NCI-H1436 treated with DMSO at 0.1 percent for 48 hours (cell line): Measurements from ENCODE around the gene ARHGAP25.

ENCODE experiments used
- DNase-seq: peaks from one replicate; lab custom pipeline; 2025; lab: John Stamatoyannopoulos, UW

Gene ARHGAP25

DNA sequence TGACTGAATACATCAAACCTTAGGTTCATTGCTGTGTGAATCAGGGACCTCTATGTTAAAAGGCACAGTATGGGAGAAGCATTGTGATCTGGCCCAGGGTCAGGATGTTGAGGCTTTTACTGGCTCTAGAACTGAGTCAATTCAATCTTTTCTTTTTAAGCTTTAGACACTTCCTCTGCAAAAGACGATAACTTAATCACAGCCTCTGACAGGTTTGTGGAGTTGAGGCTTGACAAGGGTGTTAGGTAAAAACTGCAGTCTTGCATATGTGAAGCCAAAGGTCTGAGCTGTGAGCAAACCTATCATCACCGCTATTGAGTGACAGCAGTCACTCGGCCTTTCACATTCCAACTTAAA, 17.3 kb upstream of the ARHGAP25 start:
- no peak for DNase-seq

DNA sequence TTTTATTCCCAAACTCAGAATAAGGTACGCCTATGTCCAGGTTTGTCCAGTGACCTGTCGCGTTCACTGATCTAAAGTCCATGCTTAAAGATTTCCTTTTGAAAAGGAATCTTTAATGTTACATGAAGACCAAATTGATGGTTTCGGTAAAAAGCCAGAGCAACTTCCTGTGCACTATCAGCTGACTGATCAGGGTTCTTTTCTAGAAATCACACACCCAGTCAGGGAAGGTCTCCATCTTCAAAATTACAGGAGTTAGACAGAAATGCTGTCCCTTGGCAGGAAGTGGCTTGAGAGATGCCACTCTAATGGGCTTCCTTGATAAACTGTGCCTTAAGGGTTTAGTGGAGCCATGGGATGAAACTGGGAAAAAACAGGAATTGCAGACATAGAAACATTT, 14.7 kb upstream of the ARHGAP25 start:
- no peak for DNase-seq

DNA sequence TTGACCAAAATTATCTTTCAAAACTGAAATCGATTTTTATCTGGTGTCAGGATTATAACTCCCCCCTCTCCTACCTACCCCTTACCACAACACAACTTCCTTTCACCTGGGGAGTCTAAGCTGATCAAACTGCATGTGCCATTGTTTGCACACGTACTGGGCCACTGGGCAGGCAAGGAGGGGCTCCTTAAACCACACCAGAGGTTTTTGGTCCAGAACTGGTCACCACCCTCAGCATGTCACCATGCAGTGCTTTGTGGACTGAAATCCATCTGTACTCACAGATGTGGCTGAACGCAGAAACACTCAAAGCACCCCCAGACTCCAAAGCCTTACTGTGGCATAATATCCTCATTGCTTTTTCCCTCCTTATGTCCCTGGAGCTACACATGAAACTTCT, 13.9 kb upstream of the ARHGAP25 start:
- DNase-seq: no peak

DNA sequence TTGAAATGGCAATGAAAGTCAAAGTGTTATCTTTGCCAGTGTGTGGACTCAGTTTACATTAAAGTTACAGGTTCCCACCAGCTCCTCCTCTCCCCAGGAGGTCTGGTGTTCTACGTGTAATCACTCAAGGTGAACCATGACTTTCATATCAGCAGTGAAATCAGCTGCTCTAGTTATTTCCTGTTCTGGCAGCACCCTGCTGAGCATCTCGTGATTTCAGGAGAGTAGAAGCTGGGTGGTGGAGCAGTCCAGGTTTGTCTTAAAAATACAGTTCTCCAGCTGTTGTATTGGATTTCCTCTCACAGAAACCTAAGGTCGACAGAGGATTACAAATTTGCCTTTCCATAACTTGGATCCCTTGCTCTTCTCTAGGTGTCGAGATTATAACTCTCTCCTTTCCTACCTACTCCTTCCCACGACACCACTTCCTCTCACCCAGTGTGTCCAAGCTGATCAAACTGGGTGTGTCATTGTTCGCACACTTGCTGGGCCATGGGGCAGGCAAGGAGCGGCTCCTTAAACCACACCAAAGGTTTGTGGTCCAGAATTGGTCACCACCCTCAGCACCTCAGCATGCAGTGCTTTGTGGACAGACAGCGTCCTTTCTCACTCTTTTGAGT, 13.0 kb upstream of the ARHGAP25 start:
- no peak for DNase-seq

DNA sequence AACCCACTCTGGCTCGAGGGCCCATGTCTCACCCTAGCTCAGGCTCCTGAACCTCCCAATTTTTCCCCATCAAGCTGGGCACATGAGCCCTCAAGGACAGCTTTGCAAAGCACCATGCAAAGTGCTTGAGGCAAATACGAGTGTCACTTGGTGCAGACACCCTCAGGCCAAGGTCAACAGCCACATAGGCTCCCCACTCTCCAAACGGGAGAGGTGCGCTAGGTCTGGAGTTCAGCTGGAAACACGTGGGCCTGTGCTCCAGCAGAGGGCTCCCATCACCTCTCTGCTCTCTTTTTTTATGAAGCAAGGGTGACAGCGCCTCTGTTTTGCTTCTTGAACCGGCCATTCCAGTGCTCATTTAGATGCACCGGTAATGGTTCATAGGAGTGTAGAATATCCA, 11.9 kb upstream of the ARHGAP25 start:
- no peak for DNase-seq

DNA sequence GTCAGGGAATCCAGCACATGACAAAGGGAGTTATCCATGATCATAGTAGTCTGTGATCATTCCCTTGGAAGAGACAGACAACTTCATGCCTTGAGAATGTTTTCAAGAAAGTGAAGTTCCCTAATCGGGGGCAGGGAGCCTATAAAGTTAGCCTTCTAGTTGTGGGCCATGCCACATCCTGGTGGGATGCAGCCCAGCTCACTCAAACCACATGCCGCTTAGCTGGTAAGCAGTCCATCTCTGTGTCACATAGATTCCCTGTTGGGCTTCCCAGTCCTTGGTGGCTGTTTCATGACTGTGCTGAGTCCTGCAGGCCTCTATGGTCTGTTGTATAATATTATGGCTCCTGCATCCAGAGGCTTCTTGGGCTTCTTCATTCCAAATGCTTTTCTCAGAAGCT, 11.4 kb upstream of the ARHGAP25 start:
- DNase-seq: no peak

DNA sequence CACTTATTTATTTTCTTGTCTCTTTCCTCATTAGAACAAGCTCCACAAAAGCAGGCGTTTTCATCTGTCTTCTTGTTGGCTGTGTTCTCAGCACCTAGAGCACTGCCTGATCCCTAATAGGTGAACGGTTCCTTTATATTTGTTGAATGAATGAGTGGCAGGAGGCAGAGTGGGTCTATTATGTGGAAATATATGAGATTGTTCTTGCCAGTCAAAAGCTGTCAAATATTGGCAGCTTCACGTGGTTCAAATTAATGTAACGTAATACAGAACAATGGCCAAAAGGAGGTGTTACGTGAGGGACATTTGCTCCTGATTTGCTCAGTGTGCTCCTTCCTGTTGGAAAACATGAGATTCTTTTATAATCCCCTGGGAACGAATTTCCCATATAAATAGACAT, 8.5 kb upstream of the ARHGAP25 start:
- DNase-seq: no peak

DNA sequence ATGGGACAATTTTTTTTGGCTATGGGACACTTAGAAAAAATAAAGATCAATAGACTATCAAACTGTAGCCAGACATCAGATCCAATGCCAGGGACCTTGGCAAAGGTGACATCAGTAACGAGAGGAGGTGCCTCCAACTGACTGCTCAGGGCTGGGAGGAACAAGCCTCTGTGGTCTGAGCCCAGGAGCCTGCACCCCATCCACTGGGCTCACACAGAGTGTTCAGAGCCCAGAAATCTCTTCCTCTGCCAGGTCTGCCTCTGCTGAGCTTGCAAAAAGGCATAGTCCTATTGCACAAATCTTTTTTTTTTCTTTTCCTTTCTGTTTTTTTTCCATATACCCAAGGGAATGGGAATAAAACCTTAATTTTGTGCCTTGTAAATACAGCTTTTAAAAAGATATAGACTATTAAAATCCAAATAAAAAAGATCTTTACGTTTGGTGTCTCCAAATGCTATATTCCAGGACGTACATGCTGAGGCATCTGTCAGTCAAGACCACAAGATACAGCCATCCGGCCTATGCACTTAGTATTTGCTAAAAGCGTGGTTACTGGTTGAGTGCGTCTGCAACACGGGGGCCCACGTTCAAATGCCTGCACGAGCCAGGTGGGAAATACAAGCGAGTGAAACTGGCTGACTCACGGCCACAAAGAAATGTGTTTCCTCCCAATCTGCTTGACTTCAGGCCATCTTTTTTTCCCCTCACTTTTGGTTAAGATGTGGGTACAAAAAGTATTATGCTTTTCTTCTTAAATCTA, 7.8 kb upstream of the ARHGAP25 start:
- no peak for DNase-seq

DNA sequence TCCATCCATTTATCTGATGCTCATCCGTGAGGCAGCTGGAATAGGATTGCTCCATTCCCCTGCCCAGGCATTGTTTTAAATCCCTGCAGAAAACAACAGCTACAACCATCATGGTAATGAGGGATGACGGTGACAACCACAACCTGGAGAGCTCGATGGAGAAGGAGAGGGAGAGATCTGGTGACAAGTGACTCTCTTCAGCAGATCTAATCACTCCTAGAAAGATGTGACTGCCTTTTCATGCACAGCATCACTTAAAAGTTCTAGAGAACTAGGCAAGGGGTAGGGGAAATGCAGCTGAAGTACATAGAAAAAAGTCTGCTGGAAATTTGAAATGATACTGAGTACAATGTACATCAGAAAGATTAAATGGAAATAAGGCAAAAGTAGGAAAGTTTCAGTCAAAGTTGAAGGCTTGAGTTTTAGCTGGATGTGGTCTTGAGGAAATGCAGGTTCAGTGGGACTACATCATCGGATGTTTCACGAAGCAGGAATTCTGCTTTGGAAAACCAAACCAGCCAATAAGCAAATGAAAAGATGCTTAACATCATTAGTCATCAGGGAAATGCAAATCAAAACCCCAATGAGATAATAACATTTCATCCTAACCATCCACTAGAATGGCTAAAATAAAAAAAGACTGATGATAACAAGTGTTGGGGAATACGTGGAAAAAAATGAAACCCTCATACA, 6.8 kb upstream of the ARHGAP25 start:
- no peak for DNase-seq

DNA sequence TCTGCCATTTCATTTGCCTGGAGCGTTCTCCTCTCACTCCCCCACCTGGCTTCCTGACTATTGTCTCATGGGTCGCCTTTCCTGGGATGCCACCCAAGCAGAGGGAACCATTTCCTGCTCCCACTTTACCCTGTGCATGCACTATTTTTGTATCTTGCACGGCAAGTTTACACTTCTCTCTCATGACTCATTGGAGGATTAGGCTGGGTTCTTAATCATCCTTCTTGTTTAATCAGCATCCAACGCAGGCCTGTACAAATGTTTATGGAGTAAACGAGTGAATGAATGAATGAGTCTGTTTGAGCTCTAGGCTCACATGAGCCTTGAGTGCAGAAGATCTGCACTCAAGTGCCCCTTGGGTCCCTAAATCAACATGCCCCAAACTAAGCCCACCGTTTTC, 3.8 kb upstream of the ARHGAP25 start:
- DNase-seq: no peak

DNA sequence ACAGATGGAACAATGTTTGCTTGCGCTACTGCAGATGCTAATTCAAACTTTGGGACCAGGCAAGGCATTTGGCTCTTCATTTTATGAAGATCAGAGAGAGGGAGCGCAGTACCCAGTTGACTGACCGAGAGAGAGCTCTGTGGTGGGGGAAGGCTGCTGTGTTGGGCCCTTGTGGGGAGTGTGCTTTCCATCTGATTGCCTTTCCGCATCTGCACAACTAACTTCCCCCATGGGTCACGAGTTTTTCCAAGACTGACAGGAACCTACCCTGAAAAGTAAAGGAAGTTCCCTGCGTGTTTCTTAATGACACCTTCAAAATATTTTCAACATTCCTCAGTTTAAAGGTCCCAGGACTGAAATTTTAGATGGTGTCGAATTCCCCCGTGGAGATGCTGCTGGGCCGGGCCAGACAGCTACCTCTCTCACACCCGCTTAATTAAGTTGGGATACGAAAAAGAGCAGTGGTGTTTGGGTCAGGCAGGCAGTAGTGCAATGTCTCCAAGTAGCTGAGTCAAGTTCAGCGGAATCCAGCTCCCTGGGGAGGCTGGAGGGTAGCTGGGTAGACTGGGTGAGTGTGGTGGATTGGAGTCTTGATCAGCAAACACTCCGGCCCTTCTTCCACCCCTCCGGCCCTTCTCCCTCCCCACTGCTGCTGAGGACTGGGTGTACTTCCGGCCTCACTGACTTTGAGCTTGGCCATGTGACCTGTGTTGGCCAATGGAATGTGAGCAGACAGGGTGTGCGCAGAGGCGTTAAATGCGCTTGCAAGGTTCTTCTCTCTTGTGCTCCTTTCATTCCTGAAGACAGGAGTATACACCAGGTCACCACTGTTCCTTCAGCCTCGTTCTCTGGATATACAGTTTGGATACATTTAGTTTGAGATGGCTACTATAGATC, 2.3 kb upstream of the ARHGAP25 start:
- no peak for DNase-seq

DNA sequence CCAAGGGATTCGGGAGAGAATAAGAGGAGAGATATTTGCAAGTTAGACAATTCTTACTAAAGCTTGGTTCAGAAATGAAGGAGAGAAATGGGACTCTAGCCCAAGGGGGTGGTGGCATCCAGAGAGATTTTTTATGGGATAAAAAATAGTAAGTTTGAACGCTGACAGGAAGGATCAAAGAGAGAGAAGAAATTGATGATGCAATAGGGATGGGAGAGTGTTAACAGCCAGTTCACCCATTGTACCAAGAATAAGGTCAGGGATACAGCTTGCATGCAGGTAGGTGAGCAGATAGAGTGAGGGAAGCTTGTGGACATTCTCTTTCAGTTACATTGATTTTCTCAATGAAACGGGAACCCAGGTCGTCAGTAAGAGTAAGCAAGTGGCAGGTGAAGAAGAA, 1.2 kb upstream of the ARHGAP25 start:
- no peak for DNase-seq

DNA sequence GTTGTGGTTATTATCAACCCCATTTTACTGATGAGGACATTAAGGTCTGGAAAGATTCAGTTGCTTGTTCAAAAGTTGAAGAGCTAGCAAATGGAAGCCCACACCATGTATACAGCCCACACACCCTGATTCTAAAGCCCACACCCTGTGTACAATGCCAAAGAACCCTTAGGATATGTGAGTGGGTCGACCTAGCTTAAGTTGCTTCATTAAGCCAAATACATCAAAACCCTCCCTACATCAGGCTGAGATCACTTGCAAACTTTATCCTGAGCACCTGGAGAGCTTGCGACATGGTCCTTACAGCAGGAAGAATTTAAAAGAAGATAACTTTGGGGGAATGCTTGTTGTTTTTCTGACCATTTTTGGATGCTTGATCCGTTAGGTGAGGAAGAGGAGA, 435 bp upstream of the ARHGAP25 start:
- no peak for DNase-seq

DNA sequence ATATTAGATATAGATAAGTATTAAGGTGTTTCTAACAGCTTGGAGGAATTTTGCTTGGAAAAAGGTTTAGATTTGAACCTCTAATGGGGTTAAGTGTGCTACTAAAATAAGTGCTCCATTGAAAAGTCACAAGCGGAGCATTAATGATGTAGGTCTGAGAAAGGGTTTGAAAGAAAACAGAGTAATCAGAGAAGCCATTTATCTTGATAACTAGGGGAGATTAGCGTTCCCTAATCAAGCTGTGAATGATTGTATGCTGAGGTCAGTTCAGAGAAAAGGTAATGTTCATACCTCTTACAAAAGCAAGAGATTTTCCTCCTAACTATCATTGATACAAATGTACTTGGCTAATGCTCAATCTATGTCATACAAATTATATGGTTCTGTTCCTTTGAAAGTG, 1.5 kb downstream of the ARHGAP25 start:
- no peak for DNase-seq

DNA sequence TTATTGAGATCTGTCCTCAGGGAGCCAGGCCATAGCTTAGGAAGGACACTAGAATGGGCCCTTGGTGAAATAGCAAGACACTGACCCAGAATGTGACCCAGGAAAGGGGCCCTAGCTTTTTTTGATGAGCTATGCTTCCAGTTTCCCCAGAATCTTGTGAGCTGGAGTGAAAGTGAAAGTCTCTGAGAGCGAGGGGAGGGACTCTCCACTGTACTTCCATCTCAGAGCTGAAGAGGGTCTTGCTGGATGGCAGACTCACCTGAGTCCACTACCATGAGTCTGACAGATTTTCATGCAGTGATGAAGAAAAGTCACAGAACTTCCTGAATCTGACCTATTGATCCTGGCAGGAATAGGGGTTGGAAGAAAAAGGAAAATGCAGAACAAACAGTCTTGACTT, 3.1 kb downstream of the ARHGAP25 start:
- no peak for DNase-seq

DNA sequence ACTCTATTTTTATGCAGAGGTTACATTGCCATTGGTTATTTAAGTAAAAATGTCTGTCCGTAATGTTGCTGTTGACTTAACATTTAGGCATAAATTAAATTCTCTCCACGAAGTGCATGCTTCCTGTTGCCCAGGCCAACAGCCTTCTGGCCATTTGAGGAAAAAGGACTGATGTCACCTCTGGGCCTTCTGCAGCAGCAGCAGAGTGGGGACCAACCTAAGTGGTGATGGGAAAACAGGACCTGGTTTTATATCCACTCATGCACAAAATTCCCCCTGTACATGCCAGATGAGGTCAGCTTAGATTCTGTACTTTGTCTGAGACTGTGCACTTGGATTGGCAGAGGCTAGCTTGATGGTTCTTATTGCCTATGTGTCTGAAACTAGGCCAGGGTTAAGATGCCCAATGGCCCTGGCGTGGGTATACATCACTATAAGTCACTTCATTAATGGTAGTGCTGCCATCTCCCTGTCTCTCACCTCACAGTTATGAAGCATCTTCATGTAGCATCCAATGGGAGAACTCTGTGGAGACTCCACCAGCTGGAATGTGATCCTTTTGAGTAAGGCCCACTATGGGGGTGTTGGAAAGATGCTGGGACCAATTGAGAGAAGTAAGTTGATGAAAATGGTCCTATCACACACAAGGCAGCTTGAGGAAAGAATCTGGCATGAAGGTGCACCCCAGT, 4.4 kb downstream of the ARHGAP25 start:
- no peak for DNase-seq

DNA sequence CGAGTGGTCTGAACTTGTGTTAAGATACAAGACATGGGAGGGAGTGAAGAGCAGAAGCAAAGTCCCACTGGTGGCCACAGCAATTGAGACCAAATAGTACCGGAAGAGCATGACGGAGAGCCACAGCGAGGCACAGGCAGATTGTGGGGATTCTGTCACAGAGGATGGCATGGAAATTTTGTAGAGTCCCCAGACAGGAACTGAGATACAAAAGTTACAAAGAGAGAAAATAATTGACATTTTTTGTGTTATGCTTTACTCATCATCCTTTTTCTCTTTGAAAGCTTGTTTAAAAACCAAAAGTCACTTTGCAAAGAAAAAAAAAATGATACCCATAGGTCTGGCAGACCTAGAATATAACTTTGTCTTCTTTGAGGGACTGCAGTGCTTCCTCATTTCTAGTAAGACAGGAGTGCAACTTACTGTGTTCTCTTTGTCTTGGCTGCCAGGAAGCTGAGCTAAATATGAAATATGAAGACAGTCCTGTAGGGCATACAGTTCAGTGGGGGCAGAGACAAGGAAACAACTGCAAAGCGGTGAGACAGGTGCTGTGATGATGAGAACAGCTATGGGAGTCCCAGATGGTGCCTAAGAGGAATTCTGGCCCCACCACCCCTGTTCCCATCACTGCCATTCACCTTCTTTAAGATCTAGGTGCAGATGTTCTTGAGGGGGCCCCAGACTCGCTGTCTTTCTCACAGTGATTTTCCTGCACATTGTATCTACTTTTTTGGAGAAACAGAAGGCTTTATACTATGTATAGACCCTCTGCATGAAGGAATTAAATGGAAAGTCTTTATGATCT, 5.2 kb downstream of the ARHGAP25 start:
- no peak for DNase-seq

DNA sequence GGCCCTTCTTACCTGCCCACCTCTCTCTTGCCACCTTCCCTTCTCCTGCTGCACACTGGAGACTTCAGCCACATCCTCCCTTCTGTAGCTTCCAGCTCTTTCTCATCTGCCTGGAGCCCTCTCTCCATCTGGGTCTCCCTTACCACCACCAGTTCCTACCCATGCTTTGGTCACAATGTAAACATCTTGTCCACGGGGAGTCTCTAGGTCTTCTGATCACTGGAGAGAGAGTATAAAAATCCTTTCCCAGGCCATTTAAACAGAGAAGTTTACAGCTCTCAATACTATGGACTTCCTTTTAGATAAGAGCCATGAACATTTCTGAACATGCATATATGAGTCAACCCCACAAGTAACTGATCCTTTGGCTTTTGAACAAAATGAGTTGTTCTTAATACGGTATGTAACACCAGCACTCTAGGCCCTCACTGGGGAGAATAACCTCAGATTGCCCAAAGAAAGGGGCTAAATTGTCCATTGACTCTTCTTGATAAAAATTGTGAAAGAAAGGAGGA, 5.8 kb downstream of the ARHGAP25 start:
- no peak for DNase-seq

DNA sequence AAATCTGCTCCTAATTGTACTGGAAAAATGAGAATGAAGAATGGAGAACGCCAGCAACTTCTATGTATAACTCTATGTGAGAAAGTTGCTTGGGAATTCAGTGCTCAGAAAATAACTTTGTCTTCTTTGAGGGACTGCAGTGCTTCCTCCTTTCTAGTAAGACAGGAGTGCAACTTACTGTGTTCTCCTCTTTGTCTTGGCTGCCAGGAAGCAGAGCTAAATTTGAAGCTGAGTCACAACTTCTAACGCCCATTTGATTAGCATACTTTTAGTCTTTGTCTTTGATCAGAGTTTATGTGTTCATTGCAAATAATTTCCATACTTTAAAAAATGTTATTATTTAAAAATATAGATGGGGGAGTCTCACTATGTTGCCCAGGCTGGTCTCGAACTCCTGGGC, 6.6 kb downstream of the ARHGAP25 start:
- no peak for DNase-seq

DNA sequence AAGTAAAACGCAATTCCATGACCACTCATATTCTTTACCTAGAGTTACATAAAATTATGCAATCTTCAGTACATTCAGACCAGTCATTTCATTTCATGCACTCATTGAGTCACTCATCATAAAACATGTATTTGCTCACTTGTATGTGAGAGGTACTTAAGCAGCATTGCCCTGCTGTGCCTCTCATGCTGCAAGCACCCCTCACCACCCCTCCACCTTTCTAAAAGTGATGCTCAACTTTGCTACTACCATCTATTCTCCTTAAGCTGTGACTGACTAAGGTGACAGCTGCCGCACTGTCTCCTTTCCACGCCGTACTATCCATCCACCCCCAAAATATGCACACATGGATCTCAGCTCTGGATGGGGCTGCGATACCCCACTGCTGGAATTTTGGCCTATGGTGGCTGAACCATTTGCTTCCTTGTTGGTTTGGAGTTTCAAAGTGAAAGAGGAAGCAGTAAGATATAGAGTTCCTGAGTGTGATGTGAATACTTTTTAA, 7.2 kb downstream of the ARHGAP25 start:
- no peak for DNase-seq
